GM21381 (cell line): ENCODE measurements around the gene MYL6B.
"Not testable (repeated sequence)": the region's sequence is repeated elsewhere in the genome, so short reads cannot be mapped to it uniquely, and the experiment has no call there.

Experiments
- ATAC-seq: cut with Tn5 transposase; IDR thresholded peaks from one replicate; pipeline ENCODE4 v1.9.1; 2021; ENCODE audit warnings: mild to moderate bottlenecking, moderate library complexity; ENCODE audit not compliant: unreplicated experiment

Gene MYL6B

DNA sequence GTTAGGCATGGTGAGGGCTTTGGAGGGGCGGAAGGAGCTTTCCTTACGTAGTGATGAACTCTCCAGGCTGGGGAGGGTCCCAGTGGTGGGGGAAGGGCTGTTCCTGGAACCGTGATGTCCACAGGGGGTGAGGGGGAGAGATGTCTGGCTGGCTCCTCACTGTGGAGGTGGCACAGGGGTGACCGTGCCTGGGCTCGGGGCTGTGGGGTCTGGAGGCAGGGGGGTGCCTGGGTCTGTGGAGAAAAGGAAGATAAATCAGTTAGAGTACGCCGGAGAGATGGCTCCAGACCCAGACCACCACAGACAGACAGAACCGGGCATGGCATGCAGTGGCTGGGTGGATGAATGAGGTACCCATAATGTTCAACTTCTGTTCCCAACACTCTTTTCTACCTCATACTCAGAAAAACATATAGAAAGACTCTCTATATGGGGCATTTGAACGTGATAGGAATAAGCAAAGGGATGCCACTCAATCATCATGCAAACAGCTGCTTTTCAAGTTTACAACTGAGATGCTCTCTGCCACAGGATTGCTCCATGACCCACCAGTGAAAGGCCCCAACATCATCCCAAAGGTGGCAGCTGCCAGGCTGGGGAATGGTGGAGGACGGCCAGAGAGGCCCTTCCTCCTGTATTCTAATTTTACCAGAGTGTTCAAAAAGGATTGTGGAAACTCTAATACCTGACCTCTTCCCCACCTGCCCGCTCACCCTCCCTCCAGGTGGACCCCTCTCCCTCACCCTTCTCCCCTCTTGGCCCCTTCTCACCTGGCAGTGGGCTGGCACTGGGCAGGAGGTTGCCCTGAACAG, 11.4 kb downstream of the MYL6B start:
- no peak for ATAC-seq

DNA sequence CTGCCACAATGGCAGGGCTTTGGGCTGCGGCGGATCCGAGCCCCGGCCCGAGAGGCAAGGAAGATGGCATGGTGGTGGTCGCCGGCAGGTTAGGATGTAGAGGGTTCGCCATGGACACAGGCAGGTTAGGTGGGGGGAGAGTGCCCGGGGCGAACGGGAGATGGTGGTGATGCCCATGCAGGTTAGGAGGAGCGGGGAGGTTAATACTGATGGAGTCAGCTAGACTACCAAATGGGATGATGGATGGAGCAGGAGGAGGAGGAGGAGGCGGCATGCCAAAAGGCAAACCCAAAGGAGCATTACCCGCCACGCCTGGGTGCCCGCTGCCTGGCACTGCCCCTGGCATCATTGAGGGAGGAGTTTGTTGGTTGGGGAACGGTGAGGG, 11.9 kb downstream of the MYL6B start:
- ATAC-seq: no peak

DNA sequence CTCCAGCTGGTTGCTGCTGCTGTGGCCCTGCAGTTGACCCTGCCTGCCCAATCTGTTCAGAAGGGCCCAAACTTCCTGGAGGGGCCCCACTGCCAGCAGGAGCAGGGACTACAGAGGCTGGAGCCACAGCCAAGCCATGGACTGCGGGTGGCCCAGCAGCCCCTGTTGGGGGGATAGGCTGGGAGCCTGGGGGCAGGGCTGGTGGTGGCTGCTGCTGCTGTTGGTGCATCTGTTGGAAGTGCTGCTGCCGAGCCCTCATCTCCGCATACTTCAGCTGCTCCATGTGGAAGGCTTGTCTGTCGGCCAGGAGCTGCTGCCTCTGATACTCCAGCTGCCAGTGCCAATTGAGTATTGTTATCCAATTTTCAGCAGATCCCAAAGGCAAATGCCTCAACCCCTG, 13.0 kb downstream of the MYL6B start:
- ATAC-seq: no peak

DNA sequence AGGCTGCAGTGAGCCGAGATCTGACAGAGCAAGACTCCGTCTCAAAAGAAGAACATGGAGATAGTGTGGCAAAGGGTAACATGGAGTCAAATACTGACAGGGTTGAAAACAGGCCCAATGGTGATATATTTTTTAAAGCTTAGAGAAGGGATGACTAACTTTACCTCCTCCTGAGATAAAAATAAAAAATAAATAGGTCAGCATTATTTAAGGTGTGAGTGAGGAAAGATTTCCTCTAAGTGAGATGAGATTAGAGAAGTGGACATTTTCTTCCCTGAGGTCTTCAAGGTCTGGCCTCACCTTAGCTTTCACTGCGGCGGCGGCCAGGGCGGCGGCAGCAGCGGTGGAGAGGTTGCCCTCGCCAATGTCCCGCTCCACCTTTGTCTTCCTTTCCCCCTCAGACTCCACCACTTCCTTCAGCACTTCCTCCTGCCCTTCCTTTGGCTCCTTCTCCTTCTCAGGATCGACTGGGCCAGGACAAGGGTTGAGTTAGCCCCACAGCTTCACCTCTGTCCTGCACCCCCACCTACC, 16.9 kb downstream of the MYL6B start:
- no peak for ATAC-seq

DNA sequence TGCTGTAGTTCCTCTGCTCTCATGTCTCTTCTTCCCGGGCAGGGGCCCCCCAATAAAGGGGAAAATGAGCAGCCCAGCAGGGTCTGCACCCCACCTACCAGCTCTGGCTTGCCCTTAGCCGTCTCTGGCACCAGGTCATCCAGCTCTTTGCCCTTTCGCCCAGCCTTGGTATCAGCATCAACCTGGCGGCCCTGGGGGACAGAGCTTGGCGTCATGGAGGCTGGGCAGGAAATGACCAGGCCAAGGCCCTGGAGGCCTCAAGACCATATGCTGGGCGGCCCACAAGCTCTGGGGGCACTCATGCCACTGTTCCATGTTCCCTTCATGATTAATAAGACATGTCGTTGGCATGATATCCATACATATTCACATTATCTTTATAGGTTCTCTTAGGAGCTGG, 20.5 kb downstream of the MYL6B start:
- ATAC-seq: no peak

DNA sequence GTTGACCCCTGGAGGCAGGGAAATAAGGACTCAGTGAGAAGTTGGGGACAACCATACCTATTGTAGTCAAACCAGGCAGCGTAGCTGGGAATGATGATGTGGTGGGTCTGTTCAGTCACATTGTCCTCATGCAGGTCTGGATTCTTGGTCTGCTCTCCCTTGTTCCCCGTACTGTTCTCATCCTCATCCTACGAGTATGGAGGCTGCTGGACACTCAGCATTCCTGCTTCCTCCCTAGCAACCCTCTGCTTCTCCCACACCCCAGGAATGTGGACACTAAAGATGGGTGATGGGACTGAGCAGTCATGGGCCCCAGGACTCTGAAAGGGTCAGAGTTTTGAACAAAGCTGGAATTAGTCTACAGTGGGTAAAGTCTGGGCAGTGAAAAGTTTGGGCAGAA, 26.0 kb downstream of the MYL6B start:
- no peak for ATAC-seq

DNA sequence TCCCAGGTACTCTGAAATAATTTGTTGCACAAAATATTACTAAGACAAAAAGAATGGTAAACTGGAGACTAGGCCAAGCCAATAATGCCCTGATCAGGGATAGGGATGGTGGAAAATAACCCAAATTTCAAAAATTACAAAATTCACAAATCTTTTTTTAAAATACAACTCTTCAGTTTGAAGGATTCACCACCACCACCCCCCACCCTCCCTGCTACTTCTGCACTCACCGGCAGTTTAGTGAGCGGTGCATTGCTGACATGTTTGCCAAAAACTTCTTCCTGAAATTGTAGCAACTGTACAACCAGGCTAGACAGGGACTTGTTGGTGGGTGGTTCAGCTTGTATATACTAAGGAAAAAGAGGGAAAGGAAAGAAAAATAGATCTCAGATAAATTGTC, 34.6 kb downstream of the MYL6B start:
- no peak for ATAC-seq

DNA sequence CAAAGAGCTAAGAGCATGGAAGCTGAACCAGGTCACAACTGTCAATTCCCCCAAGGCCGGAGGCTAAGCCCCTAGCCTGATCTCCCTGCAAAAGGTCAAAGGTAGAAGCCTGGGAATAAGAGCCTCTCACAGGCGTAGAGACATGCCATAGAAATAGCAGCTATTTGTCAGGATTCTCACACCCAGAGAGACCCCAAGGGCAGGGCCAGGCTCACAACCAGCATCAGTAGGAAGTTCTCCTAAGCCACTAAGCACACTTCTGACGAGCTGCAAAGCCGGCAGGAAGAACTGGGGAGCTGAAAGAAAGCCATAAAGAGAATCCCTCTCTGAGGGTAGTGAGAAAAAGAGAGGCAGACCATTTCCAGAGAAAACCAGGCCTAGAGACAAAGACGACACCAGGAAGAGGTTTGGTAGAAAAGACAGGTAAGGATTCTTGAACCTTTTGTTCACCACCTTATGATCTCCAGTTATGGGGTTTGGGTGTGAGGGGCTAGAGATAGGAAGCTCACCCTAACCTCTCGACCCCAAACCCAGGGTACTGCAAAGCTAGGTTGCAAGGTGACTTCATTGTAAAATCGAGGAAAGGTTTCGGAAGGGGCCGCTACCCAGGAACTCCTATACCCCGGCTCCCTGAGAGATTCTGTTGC, 35.9 kb downstream of the MYL6B start:
- no peak for ATAC-seq

DNA sequence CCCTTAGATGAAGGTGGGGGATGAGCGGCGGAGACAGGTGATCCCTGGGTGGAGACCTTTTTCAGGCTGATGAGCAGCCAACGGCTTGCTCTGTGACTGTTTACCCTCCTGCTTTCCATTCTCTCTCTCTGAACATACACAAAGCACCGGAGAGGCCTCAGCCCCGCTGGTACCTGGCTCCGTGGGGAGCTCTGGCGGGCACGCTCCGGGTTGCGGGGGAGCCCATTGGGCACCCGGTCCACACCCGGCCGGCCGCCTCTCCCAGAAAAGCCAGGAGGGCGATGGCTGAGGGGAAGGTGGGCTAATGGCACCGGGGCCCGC, 36.4 kb downstream of the MYL6B start:
- ATAC-seq: no peak

DNA sequence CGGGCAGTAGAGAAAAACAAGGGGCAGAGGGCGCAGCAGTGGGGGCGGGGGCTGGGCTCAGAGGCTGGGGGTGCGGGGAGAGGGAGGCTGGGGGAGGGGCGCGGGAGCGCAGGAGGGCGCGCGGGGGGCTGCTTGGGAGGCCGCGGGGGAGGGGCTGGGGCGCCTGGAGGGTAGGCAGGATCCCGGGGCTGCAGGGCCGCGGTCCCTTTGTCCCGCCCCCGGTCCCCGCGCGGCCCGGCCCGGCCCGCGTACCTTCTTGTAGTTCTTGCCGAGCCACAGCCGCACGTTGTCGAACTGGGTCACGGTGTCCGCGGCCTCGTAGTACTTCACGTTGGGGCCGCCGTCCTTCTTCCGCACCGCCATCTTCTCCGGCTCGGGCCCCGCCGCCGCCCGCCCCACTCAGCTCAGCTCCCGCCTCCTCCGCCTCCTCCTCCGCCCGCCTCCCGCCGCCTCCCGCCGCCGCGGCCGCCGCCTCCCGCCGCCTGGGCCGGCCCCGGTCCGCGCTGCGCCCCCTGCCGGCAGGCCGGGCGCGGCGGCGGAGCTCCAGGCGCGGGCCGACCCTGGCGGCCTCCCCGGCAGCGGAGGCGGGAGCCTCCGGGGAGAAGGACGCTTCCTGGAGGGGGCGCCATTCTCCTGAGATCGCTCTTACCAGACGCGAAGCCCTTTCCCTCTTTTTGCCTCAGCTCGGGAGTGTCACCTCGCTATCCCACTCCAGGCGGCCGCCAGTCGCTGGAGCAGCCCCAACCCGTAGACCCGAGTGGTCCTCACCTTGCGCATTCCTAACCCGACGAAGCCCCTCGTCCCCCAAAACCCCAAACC, 36.9 kb downstream of the MYL6B start, which contains the start of gene SMARCC2:
Gene SMARCC2, minus strand, starts transcription at position 385 of the 819 bp plus-strand sequence. Its CDS starts 22 bp downstream, at position 363.
- ATAC-seq: peak; percentile 69

DNA sequence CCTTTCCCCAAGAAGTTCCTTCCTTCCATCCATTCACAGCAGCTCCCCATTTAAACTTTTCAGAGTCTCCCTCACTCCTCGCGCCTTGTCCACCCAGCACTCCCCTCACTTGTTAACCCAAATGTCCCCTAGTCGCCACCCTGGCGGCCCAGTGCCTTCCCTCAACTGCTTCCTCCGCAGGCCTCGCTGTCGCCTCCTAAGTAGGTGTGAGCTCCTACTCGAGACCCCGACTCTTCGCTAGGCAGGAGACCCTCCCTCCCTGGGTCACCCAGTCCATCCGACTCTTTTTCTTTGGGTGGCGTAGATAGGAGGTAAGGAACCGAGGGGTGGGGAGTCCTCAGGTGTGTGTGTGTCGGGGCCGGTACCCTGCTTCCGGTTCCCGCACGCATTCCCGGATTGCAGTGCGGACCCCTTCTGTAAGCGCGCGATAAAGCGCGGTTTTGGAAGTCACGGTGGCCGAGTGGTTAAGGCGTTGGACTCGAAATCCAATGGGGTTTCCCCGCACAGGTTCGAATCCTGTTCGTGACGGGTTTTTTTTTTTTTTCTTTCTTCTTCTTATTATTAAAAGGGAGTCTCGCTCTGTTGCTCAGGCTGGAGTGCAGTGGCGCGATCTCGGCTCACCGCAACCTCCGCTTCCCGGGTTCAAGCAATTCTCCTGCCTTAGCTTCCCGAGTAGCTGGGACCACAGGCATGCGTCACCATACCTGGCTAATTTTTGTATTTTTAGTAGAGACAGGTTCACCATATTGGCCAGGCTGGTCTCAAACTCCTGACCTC, 37.7 kb downstream of the MYL6B start:
- peak; percentile 36 for ATAC-seq

DNA sequence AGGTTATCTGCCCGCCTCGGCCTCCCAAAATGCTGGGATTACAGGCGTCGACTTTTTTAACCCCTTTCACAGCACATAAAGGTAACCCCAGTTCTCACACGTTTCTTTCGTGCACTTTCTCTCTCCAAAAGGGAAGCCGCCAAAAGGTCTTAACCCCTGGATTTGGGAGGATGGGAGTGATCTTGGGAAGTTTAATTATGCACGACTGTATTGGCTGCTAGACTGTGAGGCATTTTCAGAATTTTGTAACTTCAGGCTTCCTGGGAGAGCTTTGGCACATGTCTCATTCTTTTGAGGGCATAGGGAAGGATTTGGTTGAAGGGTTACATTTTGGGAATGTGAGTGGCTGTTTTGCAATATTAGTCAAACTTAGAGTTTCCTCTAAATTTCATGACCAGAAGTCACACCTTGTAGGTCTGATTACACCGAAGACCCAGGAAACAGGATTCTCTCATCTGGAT, 38.3 kb downstream of the MYL6B start:
- ATAC-seq: no peak

DNA sequence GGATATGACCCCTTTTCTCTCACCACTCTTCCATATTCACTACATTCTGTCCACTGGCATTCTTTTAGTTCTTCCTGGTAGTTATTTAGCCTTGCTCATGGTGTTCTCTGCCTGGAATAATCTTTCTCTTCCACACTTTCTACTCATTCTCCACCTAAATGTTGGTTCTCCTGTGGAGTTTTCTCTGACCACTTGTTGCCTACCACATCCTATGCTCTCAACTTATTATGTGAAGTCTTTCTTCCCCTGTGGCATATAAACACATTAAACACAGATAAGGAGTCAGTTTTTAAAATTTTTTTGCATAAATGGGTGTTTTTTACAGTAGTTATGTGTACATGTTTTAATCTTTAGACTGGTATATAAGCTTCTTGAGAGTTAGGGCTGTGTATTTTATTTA, 40.2 kb downstream of the MYL6B start:
- ATAC-seq: no peak

DNA sequence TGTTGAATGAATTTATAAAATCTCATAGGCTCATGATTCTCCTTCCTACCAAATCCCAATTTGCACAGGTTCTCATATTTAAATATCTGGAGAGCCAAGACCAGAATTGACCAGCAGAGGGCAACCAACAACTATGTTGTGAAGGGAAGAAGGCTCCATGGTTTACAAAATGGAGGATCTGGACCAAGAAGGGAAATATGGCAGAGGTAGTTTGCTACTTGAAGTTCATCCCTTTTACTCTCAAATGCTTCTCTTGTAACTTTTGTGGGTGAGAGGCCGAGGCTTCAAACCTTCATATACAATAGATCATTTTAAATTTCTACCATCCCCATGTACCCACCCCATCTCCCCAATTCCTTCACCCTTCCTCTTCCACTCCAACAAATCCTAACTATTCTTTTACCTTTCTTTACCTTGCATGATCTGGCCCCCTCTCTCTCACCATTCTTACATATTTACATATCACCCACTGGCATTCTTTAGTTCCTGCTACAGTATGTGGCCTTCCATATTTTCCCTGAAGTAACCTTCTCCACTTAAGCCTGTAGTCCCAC, 40.7 kb downstream of the MYL6B start:
- ATAC-seq: no peak

DNA sequence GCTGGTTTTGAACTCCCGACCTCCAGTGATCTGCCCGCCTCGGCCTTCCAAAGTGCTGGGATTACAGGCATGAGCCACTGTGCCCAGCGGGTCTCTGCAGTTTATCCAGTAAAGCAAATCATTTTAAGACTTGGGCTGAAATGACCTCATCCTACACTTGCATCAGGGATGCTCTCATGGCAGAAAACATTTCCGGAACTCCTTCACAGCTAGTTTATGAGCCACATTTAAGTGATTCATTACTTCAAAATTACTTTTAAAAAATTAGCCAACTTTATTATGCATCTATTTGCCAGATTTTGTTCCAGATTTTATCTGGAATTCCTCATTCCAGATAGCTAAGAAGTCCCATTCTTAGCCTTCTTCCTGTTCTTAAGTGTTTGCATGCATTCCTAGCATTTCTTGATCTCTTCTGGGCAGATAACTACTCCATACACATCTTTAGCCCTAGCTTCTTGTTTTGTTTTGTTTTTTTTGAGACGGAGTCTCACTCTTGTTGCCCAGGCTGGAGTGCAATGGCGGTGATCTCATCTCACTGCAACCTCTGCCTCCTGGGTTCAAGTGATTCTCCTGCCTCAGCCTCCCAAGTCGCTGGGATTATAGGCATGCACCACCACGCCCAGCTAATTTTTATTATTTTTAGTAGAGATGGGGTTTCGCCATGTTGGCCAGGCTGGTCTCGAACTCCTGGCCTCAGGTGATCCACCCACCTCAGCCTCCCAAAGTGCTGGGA, 44.6 kb downstream of the MYL6B start:
- ATAC-seq: not testable (repeated sequence)

DNA sequence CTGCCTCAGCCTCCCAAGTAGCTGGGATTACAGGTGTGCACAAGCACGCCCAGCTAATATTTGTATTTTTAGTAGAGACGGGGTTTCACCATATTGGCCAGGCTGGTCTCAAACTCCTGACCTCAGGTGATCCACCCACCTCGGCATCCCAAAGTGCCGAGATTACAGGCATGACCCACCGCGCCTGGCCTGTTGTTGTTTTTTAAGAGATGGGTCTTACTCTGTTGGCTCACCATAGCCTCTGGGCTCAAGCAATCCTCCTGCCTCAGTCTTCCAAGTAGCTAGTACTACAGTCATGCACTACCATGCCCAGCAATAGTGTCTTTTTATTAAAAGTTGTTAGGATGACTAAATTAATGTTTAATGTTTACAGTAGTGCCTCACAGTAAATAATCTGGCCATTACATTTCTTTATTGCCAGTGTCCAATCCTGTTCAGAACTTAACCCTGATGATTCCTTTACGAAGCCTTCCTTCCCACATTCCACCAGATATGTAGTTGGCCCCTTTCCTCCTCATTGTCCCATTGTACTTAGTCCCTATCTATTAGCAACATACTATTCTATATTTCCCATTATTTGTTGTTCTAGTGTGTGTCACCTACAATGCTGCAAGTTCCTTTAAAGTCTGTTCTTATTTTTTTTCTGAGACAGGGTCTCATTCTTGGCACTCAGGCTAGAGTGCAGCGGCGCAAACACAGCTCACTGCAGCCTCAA, 45.7 kb downstream of the MYL6B start:
- ATAC-seq: no peak

DNA sequence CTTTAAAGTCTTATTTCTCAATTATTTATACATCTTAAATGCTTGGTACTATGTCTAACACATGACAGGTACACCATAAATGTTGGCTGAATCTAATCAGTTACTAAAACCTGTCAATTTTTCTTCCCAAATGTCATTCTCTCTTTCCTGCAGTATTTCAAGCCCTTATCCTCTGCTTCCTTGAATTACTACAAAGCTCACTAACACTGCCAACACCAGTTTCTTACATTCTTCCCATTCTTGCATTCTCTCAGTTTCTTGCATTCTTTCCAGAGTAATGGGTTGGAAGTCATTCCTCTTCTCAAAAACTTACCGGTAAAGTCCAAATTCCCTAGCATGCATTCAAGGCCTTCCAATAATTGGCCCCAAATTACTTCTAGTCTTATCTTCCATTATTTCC, 46.4 kb downstream of the MYL6B start:
- ATAC-seq: no peak

DNA sequence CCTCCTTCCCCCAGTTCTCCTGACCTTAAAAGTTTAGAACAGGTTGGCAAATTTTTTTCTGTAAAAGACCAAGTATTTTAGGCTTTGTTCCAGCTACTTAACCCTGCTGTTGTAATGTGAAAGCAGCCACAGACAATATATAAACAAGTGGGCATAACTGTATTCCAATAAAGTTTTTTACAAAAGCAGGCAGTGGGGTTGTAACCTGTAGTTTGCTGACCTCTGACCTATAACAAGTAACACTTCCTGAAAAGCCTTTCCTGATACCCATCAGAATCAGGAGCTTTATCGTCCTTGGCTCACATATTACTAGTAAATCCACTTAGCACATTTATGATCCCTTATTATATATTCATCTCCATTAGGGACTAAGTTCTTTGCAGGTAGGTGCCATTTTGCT, 50.0 kb downstream of the MYL6B start:
- no peak for ATAC-seq

DNA sequence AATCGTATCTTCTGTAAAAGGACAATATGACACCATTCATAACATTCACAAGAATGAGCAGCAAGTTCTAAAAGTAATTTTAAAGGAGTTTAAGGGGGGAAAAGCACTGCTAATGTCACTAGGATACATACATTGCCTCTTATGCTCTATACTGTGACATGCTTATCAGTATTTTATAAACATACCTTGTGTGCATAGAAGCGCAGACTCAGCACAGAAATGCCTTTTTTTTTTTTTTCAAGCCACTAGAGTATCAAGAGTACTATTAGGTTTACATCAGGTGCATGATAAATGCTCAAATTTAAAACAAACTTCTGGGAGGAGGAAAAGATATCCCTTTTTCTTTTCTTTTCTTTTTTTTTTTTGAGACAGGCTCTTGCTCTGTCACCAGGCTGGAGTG, 50.5 kb downstream of the MYL6B start:
- no peak for ATAC-seq
